SU-DHL-6 (cell line): Measurements from ENCODE around the gene STAT1.

Experiments used
- CTCF ChIP-seq: fragments of 200-600 bp; sonication (generic); IDR thresholded peaks from one replicate; pipeline ENCODE4 v1.5.1; 2017; ENCODE audit warnings: antibody characterized with exemption, mild to moderate bottlenecking, low read length, moderate library complexity; ENCODE audit not compliant: insufficient read depth, poor library complexity, severe bottlenecking
- EZH2phosphoT487 ChIP-seq: fragments of 200-600 bp; sonication (generic), shearing (Covaris generic); conservative IDR thresholded peaks from 2 replicates; pipeline ENCODE4 v1.6.1; 2018; ENCODE audit warnings: mild to moderate bottlenecking, antibody characterized with exemption, low read length, moderate library complexity, mixed read lengths

- TF ChIP-seq CTCF (no peak), EZH2phosphoT487 (no peak)
Measured at GRCh38 chr2:190973262-190973661, 40.7 kb downstream of the STAT1 start.
